GM18508 (cell line): ENCODE results near the gene MESD.

Experiments
- ATAC-seq: cut with Tn5 transposase; IDR thresholded peaks from one replicate; pipeline ENCODE4 v1.9.1; 2021; ENCODE audit warnings: moderate number of reproducible peaks; ENCODE audit not compliant: insufficient read depth, unreplicated experiment

MESD gene

GRCh38 chr15:80942746-80943565, 46.7 kb downstream of the MESD start:
- no peak for ATAC-seq

- ATAC-seq = no peak
Observed at GRCh38 chr15:80942266-80942665, 47.4 kb downstream of the MESD start.

GRCh38 chr15:80940851-80941250, 48.8 kb downstream of the MESD start:
- no peak for ATAC-seq

GRCh38 chr15:80940331-80940730, 49.3 kb downstream of the MESD start:
- ATAC-seq = no peak

- ATAC-seq = no peak
Observed at GRCh38 chr15:80939216-80939615, 50.4 kb downstream of the MESD start.

GRCh38 chr15:80937718-80938117, 51.9 kb downstream of the MESD start:
- ATAC-seq = no peak

- ATAC-seq = no peak
Observed at GRCh38 chr15:80936288-80937078, 53.1 kb downstream of the MESD start.

GRCh38 chr15:80934761-80935221, 54.8 kb downstream of the MESD start:
- no peak for ATAC-seq

GRCh38 chr15:80932989-80933388, 56.6 kb downstream of the MESD start:
- no peak for ATAC-seq

- ATAC-seq = no peak
Observed at GRCh38 chr15:80932513-80932815, 57.2 kb downstream of the MESD start.

- ATAC-seq = no peak
Observed at GRCh38 chr15:80931721-80932512, 57.7 kb downstream of the MESD start.

GRCh38 chr15:80931191-80931590, 58.4 kb downstream of the MESD start:
- ATAC-seq = no peak

- no peak for ATAC-seq
Observed at GRCh38 chr15:80929689-80930088, 59.9 kb downstream of the MESD start.

GRCh38 chr15:80929225-80929624, 60.4 kb downstream of the MESD start:
- ATAC-seq = no peak

GRCh38 chr15:80926126-80926525, 63.5 kb downstream of the MESD start:
- ATAC-seq = no peak

GRCh38 chr15:80925597-80926059, 64.0 kb downstream of the MESD start:
- no peak for ATAC-seq

GRCh38 chr15:80924278-80924677, 65.3 kb downstream of the MESD start:
- ATAC-seq = no peak

- no peak for ATAC-seq
Observed at GRCh38 chr15:80923668-80924067, 66.0 kb downstream of the MESD start.

- ATAC-seq = no peak
Observed at GRCh38 chr15:80921736-80922410, 67.7 kb downstream of the MESD start.

GRCh38 chr15:80920271-80920699, 69.3 kb downstream of the MESD start:
- no peak for ATAC-seq
